SK-N-SH (cell line): ENCODE data around the gene ATOSB.

Source experiments
- JUND ChIP-seq: IDR thresholded peaks from 2 replicates; pipeline ENCODE4 v1.4.0; 2012
- YY1 ChIP-seq: IDR thresholded peaks from 2 replicates; pipeline ENCODE4 v1.4.0; 2012; ENCODE audit warnings: low read depth, mild to moderate bottlenecking
- TF ChIP-seq, protein P1 (sequence below): fragments of 200-600 bp; sonication (generic); IDR thresholded peaks from 2 replicates; pipeline ENCODE4 v1.6.1; 2017; ENCODE audit warnings: antibody characterized with exemption, mild to moderate bottlenecking, moderate library complexity
- TF ChIP-seq, protein P2 (sequence below): fragments of 150-350 bp; IDR thresholded peaks from 2 replicates; pipeline ENCODE4 v1.6.1; 2017; ENCODE audit warnings: antibody characterized with exemption, low read length, low read depth, borderline replicate concordance

DNA sequence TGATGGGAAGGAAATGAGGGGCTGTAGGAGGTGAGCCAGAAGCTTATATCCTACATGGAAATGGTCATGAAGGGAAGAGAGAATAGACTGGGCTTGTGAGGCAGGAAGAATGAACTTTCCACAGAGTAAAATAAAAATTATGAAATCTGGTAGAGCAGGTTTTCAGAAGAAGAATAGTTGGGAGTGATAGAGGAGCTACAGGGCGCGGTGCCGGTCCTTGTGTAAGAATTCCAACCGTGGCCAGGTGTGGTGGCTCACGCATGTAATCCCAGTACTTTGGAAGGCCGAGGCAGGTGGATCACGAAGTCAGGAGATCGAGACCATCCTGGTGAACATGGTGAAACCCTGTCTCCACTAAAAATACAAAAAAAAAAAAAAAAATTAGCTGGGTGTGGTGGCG is 37.3 kb upstream of the ATOSB start:
- TF ChIP-seq YY1 (no peak), JUND (no peak)
- TF ChIP-seq, protein P1, sequence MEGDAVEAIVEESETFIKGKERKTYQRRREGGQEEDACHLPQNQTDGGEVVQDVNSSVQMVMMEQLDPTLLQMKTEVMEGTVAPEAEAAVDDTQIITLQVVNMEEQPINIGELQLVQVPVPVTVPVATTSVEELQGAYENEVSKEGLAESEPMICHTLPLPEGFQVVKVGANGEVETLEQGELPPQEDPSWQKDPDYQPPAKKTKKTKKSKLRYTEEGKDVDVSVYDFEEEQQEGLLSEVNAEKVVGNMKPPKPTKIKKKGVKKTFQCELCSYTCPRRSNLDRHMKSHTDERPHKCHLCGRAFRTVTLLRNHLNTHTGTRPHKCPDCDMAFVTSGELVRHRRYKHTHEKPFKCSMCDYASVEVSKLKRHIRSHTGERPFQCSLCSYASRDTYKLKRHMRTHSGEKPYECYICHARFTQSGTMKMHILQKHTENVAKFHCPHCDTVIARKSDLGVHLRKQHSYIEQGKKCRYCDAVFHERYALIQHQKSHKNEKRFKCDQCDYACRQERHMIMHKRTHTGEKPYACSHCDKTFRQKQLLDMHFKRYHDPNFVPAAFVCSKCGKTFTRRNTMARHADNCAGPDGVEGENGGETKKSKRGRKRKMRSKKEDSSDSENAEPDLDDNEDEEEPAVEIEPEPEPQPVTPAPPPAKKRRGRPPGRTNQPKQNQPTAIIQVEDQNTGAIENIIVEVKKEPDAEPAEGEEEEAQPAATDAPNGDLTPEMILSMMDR, result no peak
- TF ChIP-seq, protein P2, sequence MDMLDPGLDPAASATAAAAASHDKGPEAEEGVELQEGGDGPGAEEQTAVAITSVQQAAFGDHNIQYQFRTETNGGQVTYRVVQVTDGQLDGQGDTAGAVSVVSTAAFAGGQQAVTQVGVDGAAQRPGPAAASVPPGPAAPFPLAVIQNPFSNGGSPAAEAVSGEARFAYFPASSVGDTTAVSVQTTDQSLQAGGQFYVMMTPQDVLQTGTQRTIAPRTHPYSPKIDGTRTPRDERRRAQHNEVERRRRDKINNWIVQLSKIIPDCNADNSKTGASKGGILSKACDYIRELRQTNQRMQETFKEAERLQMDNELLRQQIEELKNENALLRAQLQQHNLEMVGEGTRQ, result no peak
